Activated CD4-positive, alpha-beta T cell treated with anti-CD3 and anti-CD28 coated beads, Interleukin-2, amount 10 ng/mL, durations not matched to agents 7 days and 5 days (primary cell): ENCODE measurements around the gene ADK. TPM values are rescaled to one million over a fixed set of nuclear protein-coding genes. Genes with fewer than 3 reads are reported as not detected.

Experiments used
- CTCF ChIA-PET: fragments of 350-600 bp; sonication (Branson Sonifier 250); formaldehyde crosslinking; loops from one replicate; lab custom pipeline; 2021; ENCODE audit warnings: antibody characterized with exemption; lab: Charles Lee
- POLR2A ChIA-PET: fragments of 350-600 bp; sonication (Branson Sonifier 250); formaldehyde crosslinking; loops from one replicate; lab custom pipeline; 2021; ENCODE audit warnings: antibody characterized with exemption; lab: Charles Lee
- DNase-seq: peaks from one replicate; pipeline ENCODE4 v3.0.0-alpha.2; 2020
- H3K27ac Mint-ChIP-seq: one replicate; pipeline ENCODE4 v1.8.0; 2021; ENCODE audit warnings: mild to moderate bottlenecking, moderate library complexity, mixed read lengths
- H3K27me3 Mint-ChIP-seq: one replicate; pipeline ENCODE4 v1.8.0; 2021; ENCODE audit warnings: mixed read lengths
- H3K36me3 Mint-ChIP-seq: one replicate; pipeline ENCODE4 v1.8.0; 2021; ENCODE audit warnings: low read depth, mixed read lengths
- H3K4me1 Mint-ChIP-seq: one replicate; pipeline ENCODE4 v1.8.0; 2021; ENCODE audit warnings: mixed read lengths
- H3K4me3 Mint-ChIP-seq: one replicate; pipeline ENCODE4 v1.8.0; 2021; ENCODE audit warnings: mild to moderate bottlenecking, moderate library complexity, mixed read lengths
- H3K9me3 Mint-ChIP-seq: one replicate; pipeline ENCODE4 v1.8.0; 2021; ENCODE audit warnings: mixed read lengths
- total RNA-seq, 2 experiments: library from RNA; stranded (reverse); gene quantifications; one replicate each; pipeline ENCODE4 v1.2.3, GENCODE V29; 2021

ADK gene
- total RNA-seq, 2 experiments from 2014 or later: 36.8 to 38.5 TPM

- Mint-ChIP-seq H3K27me3 (no peaks in the 10 kb centered on the region), H3K9me3 (no peaks in the 10 kb centered on the region), H3K4me3 (no peak overlapping the region), H3K4me1 (no peaks in the 10 kb centered on the region), H3K27ac (no peak overlapping the region), H3K36me3 (peaks cover 9% of the 10 kb centered on the region)
- ChIA-PET POLR2A (no interaction called here), CTCF (interaction anchor here (0.6 to 0.7 kb wide), 2 partner anchors 77 to 1344 kb away, joined by 3 to 4 read pairs; no protein-coding TSS in a partner anchor)
- DNase-seq: no peak
These were observed 557.2 kb downstream of the ADK start for GRCh38 chr10:74708246-74708645.

GRCh38 chr10:74718208-74718607 lies 567.2 kb downstream of the ADK start:
- no peak for DNase-seq
- H3K27me3 Mint-ChIP-seq: no peaks in the 10 kb centered on the region
- ChIA-PET POLR2A (no interaction called here), CTCF (interaction anchor here (0.7 kb wide), 1 partner anchor 437 kb away, joined by 3 read pairs; no protein-coding TSS in a partner anchor)
- H3K36me3 Mint-ChIP-seq: peaks cover 36% of the 10 kb centered on the region
- peaks cover 31% of the 10 kb centered on the region for H3K9me3 Mint-ChIP-seq
- H3K4me1 Mint-ChIP-seq: peaks cover 6% of the 10 kb centered on the region
- H3K27ac Mint-ChIP-seq: no peak overlapping the region
- no peak overlapping the region for H3K4me3 Mint-ChIP-seq

- ChIA-PET POLR2A (no interaction called here), CTCF (no interaction called here)
- Mint-ChIP-seq H3K36me3 (peaks cover 2% of the 10 kb centered on the region), H3K4me1 (no peaks in the 10 kb centered on the region), H3K4me3 (no peak overlapping the region), H3K27me3 (peaks cover 3% of the 10 kb centered on the region), H3K9me3 (peaks cover 18% of the 10 kb centered on the region), H3K27ac (no peak overlapping the region)
- no peak for DNase-seq
These were observed 577.2 kb downstream of the ADK start for GRCh38 chr10:74728225-74728624.

GRCh38 chr10:74730246-74730645 lies 579.2 kb downstream of the ADK start:
- H3K9me3 Mint-ChIP-seq: peaks cover 12% of the 10 kb centered on the region
- H3K4me3 Mint-ChIP-seq: no peak overlapping the region
- DNase-seq: no peak
- no peaks in the 10 kb centered on the region for H3K4me1 Mint-ChIP-seq
- ChIA-PET CTCF (no interaction called here), POLR2A (no interaction called here)
- H3K27ac Mint-ChIP-seq: no peak overlapping the region
- H3K27me3 Mint-ChIP-seq: no peaks in the 10 kb centered on the region
- no peaks in the 10 kb centered on the region for H3K36me3 Mint-ChIP-seq

- ChIA-PET CTCF (no interaction called here), POLR2A (no interaction called here)
These were observed 582.6 kb downstream of the ADK start for GRCh38 chr10:74733612-74734011.

GRCh38 chr10:74736029-74736428 lies 585.0 kb downstream of the ADK start:
- no peak for DNase-seq
- Mint-ChIP-seq H3K9me3 (peaks cover 9% of the 10 kb centered on the region), H3K27ac (no peak overlapping the region), H3K27me3 (no peaks in the 10 kb centered on the region), H3K36me3 (no peaks in the 10 kb centered on the region), H3K4me3 (no peak overlapping the region), H3K4me1 (peaks cover 23% of the 10 kb centered on the region)
- ChIA-PET CTCF (no interaction called here), POLR2A (no interaction called here)

More at GRCh38 chr10:74733612-74734011, 582.6 kb downstream of the ADK start:
- no peaks in the 10 kb centered on the region for H3K36me3 Mint-ChIP-seq
- peaks cover 7% of the 10 kb centered on the region for H3K4me1 Mint-ChIP-seq
- no peak overlapping the region for H3K4me3 Mint-ChIP-seq
- no peak overlapping the region for H3K27ac Mint-ChIP-seq
- H3K9me3 Mint-ChIP-seq: peaks cover 12% of the 10 kb centered on the region
- DNase-seq: no peak
- H3K27me3 Mint-ChIP-seq: no peaks in the 10 kb centered on the region

GRCh38 chr10:74738052-74738451 lies 587.0 kb downstream of the ADK start:
- H3K9me3 Mint-ChIP-seq: peaks cover 2% of the 10 kb centered on the region
- peaks cover 23% of the 10 kb centered on the region for H3K4me1 Mint-ChIP-seq
- no peaks in the 10 kb centered on the region for H3K27me3 Mint-ChIP-seq
- no peak for DNase-seq
- H3K36me3 Mint-ChIP-seq: no peaks in the 10 kb centered on the region
- no peak overlapping the region for H3K4me3 Mint-ChIP-seq
- ChIA-PET POLR2A (no interaction called here), CTCF (interaction anchor here (0.6 to 1.9 kb wide), 8 partner anchors 10 to 1627 kb away, joined by 3 to 7 read pairs (median 4); partner anchors contain the start of gene COMTD1)
- peak overlapping the region; percentile 60 for H3K27ac Mint-ChIP-seq

GRCh38 chr10:74738542-74738941 lies 587.5 kb downstream of the ADK start:
- peak overlapping the region; percentile 60 for H3K27ac Mint-ChIP-seq
- H3K4me1 Mint-ChIP-seq: peaks cover 23% of the 10 kb centered on the region
- ChIA-PET POLR2A (no interaction called here), CTCF (interaction anchor here (0.6 to 1.9 kb wide), 6 partner anchors 17 to 1626 kb away, joined by 3 to 7 read pairs (median 4); partner anchors contain the start of gene COMTD1)
- no peaks in the 10 kb centered on the region for H3K27me3 Mint-ChIP-seq
- H3K4me3 Mint-ChIP-seq: no peak overlapping the region
- H3K9me3 Mint-ChIP-seq: peaks cover 2% of the 10 kb centered on the region
- H3K36me3 Mint-ChIP-seq: no peaks in the 10 kb centered on the region
- DNase-seq: no peak

- CTCF ChIA-PET: interaction anchor here (0.6 to 1.9 kb wide), 8 partner anchors 11 to 385 kb away, joined by 3 to 7 read pairs (median 3); no protein-coding TSS in a partner anchor
- POLR2A ChIA-PET: no interaction called here
- Mint-ChIP-seq H3K9me3 (no peaks in the 10 kb centered on the region), H3K4me3 (no peak overlapping the region), H3K27me3 (no peaks in the 10 kb centered on the region), H3K36me3 (no peaks in the 10 kb centered on the region), H3K27ac (peak overlapping the region; percentile 84), H3K4me1 (peaks cover 23% of the 10 kb centered on the region)
- DNase-seq: peak; percentile 46
These were observed 588.1 kb downstream of the ADK start for GRCh38 chr10:74738985-74739567.

GRCh38 chr10:74743401-74743800 lies 592.4 kb downstream of the ADK start:
- Mint-ChIP-seq H3K4me3 (no peak overlapping the region), H3K27ac (no peak overlapping the region), H3K27me3 (no peaks in the 10 kb centered on the region), H3K4me1 (peaks cover 18% of the 10 kb centered on the region), H3K36me3 (no peaks in the 10 kb centered on the region), H3K9me3 (no peaks in the 10 kb centered on the region)
- CTCF ChIA-PET: no interaction called here
- DNase-seq: no peak
- POLR2A ChIA-PET: no interaction called here

GRCh38 chr10:74745449-74745848 lies 594.4 kb downstream of the ADK start:
- DNase-seq: no peak
- no peaks in the 10 kb centered on the region for H3K36me3 Mint-ChIP-seq
- H3K4me1 Mint-ChIP-seq: no peaks in the 10 kb centered on the region
- CTCF ChIA-PET: no interaction called here
- H3K27ac Mint-ChIP-seq: no peak overlapping the region
- H3K4me3 Mint-ChIP-seq: no peak overlapping the region
- H3K9me3 Mint-ChIP-seq: no peaks in the 10 kb centered on the region
- POLR2A ChIA-PET: no interaction called here
- no peaks in the 10 kb centered on the region for H3K27me3 Mint-ChIP-seq

GRCh38 chr10:74746813-74747212 lies 595.8 kb downstream of the ADK start:
- Mint-ChIP-seq H3K27me3 (no peaks in the 10 kb centered on the region), H3K4me1 (peaks cover 5% of the 10 kb centered on the region), H3K36me3 (no peaks in the 10 kb centered on the region), H3K4me3 (no peak overlapping the region), H3K9me3 (no peaks in the 10 kb centered on the region), H3K27ac (no peak overlapping the region)
- ChIA-PET CTCF (no interaction called here), POLR2A (no interaction called here)
- DNase-seq: no peak

- DNase-seq: no peak
- Mint-ChIP-seq H3K27me3 (no peaks in the 10 kb centered on the region), H3K4me1 (peaks cover 5% of the 10 kb centered on the region), H3K9me3 (no peaks in the 10 kb centered on the region), H3K36me3 (no peaks in the 10 kb centered on the region), H3K4me3 (no peak overlapping the region), H3K27ac (no peak overlapping the region)
- ChIA-PET CTCF (interaction anchor here (1.2 to 2.0 kb wide), 2 partner anchors 11 to 36 kb away, joined by 4 to 5 read pairs; no protein-coding TSS in a partner anchor), POLR2A (no interaction called here)
These were observed 597.5 kb downstream of the ADK start for GRCh38 chr10:74748468-74749031.
